Measurements from ENCODE around the gene CHST11.

DNA sequence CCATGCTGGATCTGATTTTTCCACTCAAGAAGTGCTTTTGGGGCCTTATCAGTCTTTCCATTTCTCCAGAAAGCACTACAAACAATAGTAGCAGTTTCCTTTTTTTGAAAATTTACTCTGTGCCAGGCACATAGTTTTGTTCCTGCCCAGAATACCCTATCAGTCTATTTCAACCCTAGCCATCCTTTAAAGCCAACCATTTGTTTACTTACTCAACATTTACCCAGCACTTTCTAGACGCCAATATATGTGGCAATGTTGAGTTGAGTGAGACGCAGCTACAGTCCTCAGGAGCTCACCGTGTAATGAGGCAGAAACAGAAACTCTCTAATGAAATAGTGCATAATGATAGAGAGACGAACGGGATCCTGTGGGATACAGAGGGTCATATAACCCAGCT, 32.9 kb upstream of the CHST11 start:
- no peak for TF ChIP-seq CTCF (conservative IDR thresholded peaks at IDR 0.05; ENCODE audit: low read depth, low read length)
- no peak for TF ChIP-seq SMC3 (IDR thresholded peaks at IDR 0.05; ENCODE audit: low read depth, low read length)
- no peak for TF ChIP-seq POLR2A (IDR thresholded peaks at IDR 0.05; ENCODE audit: low read depth, low read length)
